ENCODE results near the gene RRAD. TPM values are rescaled to one million over a fixed set of nuclear protein-coding genes. Genes with fewer than 3 reads are reported as not detected.
A peak's percentile ranks its signal among the peaks of the same experiment; 100 is the strongest.

Gene RRAD
- total RNA-seq, 2 experiments from 2014 or later: 1.0 to 1.3 TPM

DNA sequence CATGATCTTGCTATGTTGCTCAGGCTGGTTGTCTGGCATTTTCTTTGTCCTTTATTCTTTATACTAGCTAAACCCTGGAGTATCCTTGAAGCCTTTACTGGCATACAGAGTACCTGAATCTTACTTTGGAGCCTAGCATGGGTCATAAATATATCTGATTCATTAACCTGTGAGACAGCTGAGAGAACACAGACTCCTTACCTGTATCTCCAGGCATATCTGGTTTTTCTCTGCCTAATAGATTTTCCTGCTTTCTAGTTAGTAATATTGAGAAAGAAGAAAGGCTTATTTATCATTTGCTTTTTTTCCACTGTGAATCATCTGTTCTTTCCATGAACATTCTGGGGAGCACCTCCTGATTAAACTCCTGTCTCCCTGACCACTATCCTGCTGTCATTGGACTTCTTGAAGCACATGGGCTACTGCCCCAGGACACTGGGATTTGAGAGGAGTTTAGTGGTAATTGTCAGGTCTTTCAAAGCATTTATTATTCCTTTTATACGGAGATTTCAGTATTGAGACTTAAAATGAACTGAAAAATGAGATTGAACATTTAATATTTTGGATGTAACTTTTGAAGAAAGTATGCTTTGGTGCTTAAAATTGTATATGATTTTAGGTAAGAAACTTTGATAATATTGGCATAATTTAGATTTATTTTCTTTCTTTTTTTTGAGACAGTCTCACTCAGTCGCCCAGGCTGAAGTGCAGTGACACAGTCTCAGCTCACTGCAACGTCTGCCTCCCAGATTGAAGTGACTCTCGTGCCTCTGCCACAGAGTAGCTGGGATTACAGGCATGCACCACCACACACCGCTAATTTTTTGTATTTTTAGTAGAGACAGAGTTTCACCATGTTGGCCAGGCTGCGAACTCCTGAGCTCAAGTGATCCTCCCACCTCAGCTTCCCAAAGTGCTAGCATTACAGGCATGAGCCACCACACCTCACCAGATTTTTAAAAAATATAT lies 36.4 kb downstream of the RRAD start:
- Mint-ChIP-seq H3K4me1 (peaks cover 41% of the 10 kb centered on the region), H3K27ac (no peak overlapping the region), H3K27me3 (no peaks in the 10 kb centered on the region), H3K4me3 (no peak overlapping the region), H3K9me3 (no peaks in the 10 kb centered on the region), H3K36me3 (ENCODE audit: low read depth) (peaks cover 40% of the 10 kb centered on the region)
- CTCF ChIA-PET: interaction anchor here (0.6 to 1.7 kb wide), 2 partner anchors 40 to 145 kb away, joined by 4 to 5 read pairs; no protein-coding TSS in a partner anchor
- no peak for DNase-seq
- POLR2A ChIA-PET: interaction anchor here (0.7 to 2.0 kb wide), 3 partner anchors 8 to 16 kb away, joined by 3 to 6 read pairs (median 4); no protein-coding TSS in a partner anchor

DNA sequence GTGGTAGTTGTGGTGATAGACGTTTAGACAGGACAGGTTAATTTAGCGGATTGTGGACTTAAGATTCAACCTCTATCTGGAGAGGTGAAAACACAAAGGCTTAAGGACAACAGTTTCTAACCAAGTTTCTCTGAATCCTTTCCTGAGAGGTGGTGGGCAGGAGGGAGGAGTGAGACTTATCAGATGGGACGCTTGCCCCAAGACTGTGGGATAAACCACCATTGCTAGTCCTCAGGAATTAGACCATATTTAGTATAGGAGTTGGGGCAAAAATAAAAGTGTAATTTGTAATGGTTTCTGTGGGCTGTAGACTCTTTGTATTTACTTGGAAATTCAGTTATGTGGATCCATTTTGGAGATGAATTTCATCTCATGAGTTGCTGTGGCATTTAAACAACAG lies 38.4 kb downstream of the RRAD start:
- Mint-ChIP-seq H3K27me3 (no peaks in the 10 kb centered on the region), H3K36me3 (ENCODE audit: low read depth) (peaks cover 40% of the 10 kb centered on the region), H3K9me3 (no peaks in the 10 kb centered on the region), H3K27ac (no peak overlapping the region), H3K4me1 (peaks cover 37% of the 10 kb centered on the region), H3K4me3 (no peak overlapping the region)
- no peak for DNase-seq
- ChIA-PET CTCF (interaction anchor here (1.3 kb wide), 1 partner anchor 19 kb away, joined by 6 read pairs; no protein-coding TSS in a partner anchor), POLR2A (no interaction called here)

DNA sequence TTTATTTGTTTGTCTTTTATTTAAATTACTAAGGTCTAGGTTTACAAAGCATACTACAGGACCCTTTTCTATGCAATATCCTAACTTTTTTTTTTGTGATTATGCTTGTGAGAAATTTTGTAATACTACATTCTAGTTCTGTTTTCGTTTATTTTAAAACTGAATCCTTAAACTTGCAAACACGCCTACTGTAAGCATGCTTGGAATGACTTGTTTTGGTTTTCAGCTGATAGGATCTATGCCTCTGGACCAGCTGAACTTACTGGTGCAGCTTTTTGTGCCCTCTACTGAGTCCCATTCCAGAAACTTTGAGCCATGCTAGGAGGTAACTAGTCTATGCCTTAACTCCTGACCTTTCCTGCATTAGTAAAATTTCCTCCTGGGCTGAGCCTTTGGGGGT lies 39.0 kb downstream of the RRAD start:
- H3K27ac Mint-ChIP-seq: no peak overlapping the region
- peaks cover 43% of the 10 kb centered on the region for H3K4me1 Mint-ChIP-seq
- DNase-seq: no peak
- H3K9me3 Mint-ChIP-seq: no peaks in the 10 kb centered on the region
- H3K27me3 Mint-ChIP-seq: no peaks in the 10 kb centered on the region
- POLR2A ChIA-PET: interaction anchor here (1.1 kb wide), 1 partner anchor 542 kb away, joined by 3 read pairs; no protein-coding TSS in a partner anchor
- no peak overlapping the region for H3K4me3 Mint-ChIP-seq
- CTCF ChIA-PET: interaction anchor here (1.3 to 1.7 kb wide), 3 partner anchors 9 to 19 kb away, joined by 4 to 7 read pairs (median 6); no protein-coding TSS in a partner anchor
- H3K36me3 Mint-ChIP-seq (ENCODE audit: low read depth): peaks cover 38% of the 10 kb centered on the region

DNA sequence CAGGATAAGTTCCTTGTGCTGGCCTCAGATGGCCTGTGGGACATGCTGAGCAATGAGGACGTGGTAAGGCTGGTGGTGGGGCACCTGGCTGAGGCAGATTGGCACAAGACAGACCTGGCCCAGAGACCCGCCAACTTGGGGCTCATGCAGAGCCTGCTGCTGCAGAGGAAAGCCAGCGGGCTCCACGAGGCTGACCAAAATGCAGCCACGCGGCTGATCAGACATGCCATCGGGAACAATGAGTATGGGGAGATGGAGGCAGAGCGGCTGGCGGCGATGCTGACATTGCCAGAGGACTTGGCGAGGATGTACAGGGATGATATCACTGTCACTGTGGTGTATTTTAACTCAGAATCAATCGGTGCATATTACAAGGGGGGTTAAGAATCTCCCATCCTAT lies 39.8 kb downstream of the RRAD start:
- Mint-ChIP-seq H3K4me3 (no peak overlapping the region), H3K9me3 (no peaks in the 10 kb centered on the region), H3K4me1 (peaks cover 43% of the 10 kb centered on the region), H3K36me3 (ENCODE audit: low read depth) (peaks cover 35% of the 10 kb centered on the region), H3K27me3 (no peaks in the 10 kb centered on the region), H3K27ac (no peak overlapping the region)
- CTCF ChIA-PET: interaction anchor here (1.3 to 1.7 kb wide), 2 partner anchors 10 to 17 kb away, joined by 4 to 7 read pairs; no protein-coding TSS in a partner anchor
- no peak for DNase-seq
- POLR2A ChIA-PET: interaction anchor here (1.1 kb wide), 1 partner anchor 543 kb away, joined by 3 read pairs; no protein-coding TSS in a partner anchor

DNA sequence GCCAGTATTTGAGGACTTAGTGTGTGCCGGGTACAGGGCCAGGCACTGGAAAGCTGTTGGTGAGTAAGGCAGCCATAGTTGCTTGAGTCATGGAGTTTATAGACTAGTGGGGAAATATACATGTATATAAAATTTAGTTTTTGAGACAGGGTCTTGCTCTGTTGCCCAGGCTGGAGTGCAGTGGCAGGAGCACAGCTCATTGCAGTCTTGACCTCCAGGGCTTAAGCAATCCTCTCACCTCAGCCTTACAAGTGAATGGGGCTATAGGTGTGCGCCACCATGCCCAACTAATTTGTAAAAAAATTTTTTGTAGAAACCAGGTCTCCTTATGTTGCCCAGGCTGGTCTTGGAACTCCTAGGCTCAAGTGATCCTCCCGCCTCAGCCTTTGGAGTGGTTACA lies 42.6 kb downstream of the RRAD start:
- H3K27me3 Mint-ChIP-seq: no peaks in the 10 kb centered on the region
- no peak overlapping the region for H3K4me3 Mint-ChIP-seq
- CTCF ChIA-PET: interaction anchor here (1.3 to 4.3 kb wide), 7 partner anchors 10 to 52 kb away, joined by 3 to 35 read pairs (median 13); partner anchors contain the start of gene NAE1
- DNase-seq: no peak
- H3K36me3 Mint-ChIP-seq (ENCODE audit: low read depth): peaks cover 26% of the 10 kb centered on the region
- POLR2A ChIA-PET: interaction anchor here (0.9 kb wide), 1 partner anchor 52 kb away, joined by 4 read pairs; the partner anchor contains the start of gene NAE1
- no peaks in the 10 kb centered on the region for H3K9me3 Mint-ChIP-seq
- no peak overlapping the region for H3K27ac Mint-ChIP-seq
- H3K4me1 Mint-ChIP-seq: peaks cover 60% of the 10 kb centered on the region

DNA sequence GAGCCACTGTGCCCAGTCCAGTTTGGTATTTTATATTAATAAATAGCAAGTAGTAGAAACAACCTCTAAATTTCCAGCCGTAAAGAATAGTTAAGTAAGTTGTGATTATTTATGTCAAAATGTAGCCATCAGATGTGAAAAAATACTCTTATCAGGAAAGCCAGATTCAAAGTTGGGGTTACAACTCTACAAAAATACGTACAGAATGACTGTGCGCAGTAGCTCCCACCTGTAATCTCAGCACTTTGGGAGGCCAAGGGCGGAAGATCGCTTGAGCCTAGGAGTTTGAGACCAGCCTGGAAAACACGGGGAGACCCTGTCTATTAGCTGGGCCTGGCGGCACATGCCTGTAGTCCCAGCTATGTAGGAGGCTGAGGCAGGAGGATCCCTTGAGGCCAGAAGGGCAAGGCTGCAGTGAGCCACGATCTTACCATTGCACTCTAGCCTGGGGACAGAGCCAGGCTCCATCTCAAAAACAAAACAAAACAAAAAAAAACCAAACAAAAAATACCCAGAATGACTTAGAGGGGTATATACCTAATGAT lies 43.3 kb downstream of the RRAD start:
- ChIA-PET POLR2A (interaction anchor here (0.9 to 1.8 kb wide), 5 partner anchors 8 to 51 kb away, joined by 3 to 6 read pairs (median 4); partner anchors contain the start of gene NAE1), CTCF (interaction anchor here (1.3 to 4.3 kb wide), 9 partner anchors 9 to 65 kb away, joined by 3 to 35 read pairs (median 8); partner anchors contain the start of gene NAE1)
- no peaks in the 10 kb centered on the region for H3K9me3 Mint-ChIP-seq
- peak overlapping the region; percentile 98 for H3K4me3 Mint-ChIP-seq
- H3K4me1 Mint-ChIP-seq: peaks cover 55% of the 10 kb centered on the region
- no peak overlapping the region for H3K27ac Mint-ChIP-seq
- no peak for DNase-seq
- H3K36me3 Mint-ChIP-seq (ENCODE audit: low read depth): peaks cover 26% of the 10 kb centered on the region
- H3K27me3 Mint-ChIP-seq: no peaks in the 10 kb centered on the region

DNA sequence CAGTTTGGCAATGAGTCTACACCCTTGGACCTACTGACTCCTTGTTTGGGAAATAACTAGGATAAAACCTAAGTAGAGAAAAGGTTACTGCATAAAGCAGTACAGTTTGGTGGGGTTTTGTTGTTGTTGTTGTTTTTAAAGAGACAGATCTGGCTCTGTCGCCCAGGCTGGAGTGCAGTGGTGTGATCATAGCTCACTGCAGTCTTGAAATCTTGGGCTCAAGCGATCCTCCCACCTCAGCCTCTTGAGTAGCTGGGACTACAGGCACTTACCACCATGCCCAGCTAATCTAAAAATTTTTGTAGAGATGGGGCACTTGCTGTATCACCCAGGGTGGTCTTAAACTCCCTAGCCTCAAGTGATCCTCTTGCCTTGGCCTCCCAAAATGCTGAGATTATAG lies 43.8 kb downstream of the RRAD start:
- ChIA-PET POLR2A (interaction anchor here (1.1 to 1.8 kb wide), 5 partner anchors 8 to 131 kb away, joined by 3 to 6 read pairs (median 4); partner anchors contain the start of gene DYNC1LI2), CTCF (interaction anchor here (1.3 to 4.3 kb wide), 12 partner anchors 9 to 231 kb away, joined by 3 to 35 read pairs (median 8); partner anchors contain the start of gene NAE1)
- peaks cover 52% of the 10 kb centered on the region for H3K4me1 Mint-ChIP-seq
- DNase-seq: no peak
- H3K27me3 Mint-ChIP-seq: no peaks in the 10 kb centered on the region
- H3K9me3 Mint-ChIP-seq: no peaks in the 10 kb centered on the region
- peak overlapping the region; percentile 98 for H3K4me3 Mint-ChIP-seq
- H3K27ac Mint-ChIP-seq: no peak overlapping the region
- H3K36me3 Mint-ChIP-seq (ENCODE audit: low read depth): peaks cover 24% of the 10 kb centered on the region

DNA sequence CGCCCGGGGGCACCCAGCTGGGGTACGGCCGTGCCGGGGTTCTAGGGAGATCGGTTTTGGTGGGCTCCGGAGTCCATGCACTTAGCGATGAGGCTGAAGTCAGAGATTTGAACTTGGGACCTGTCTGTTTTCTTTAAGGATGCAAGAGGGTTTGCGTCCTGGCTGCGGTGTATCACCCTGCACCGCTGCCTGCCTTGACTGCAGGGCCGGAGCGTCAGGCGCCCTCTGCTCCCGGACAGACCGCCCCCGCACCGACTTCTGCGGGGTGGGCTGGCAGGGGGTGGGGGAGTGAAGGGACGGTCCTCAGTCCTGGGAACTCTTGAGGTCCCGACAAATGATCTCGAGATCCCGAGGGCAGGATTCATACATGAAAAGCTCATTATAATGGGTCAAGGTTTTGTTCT lies 44.3 kb downstream of the RRAD start:
- DNase-seq: no peak
- peaks cover 54% of the 10 kb centered on the region for H3K4me1 Mint-ChIP-seq
- H3K9me3 Mint-ChIP-seq: peaks cover 3% of the 10 kb centered on the region
- ChIA-PET POLR2A (interaction anchor here (0.8 to 1.9 kb wide), 13 partner anchors 9 to 282 kb away, joined by 3 to 10 read pairs (median 4); partner anchors contain the start of genes CIAO2B, DYNC1LI2 and NAE1), CTCF (interaction anchor here (1.2 to 4.3 kb wide), 11 partner anchors 8 to 230 kb away, joined by 3 to 35 read pairs (median 8); partner anchors contain the start of genes DYNC1LI2 and NAE1)
- peak overlapping the region; percentile 98 for H3K4me3 Mint-ChIP-seq
- H3K36me3 Mint-ChIP-seq (ENCODE audit: low read depth): peaks cover 26% of the 10 kb centered on the region
- H3K27ac Mint-ChIP-seq: peak overlapping the region; percentile 16
- no peaks in the 10 kb centered on the region for H3K27me3 Mint-ChIP-seq

DNA sequence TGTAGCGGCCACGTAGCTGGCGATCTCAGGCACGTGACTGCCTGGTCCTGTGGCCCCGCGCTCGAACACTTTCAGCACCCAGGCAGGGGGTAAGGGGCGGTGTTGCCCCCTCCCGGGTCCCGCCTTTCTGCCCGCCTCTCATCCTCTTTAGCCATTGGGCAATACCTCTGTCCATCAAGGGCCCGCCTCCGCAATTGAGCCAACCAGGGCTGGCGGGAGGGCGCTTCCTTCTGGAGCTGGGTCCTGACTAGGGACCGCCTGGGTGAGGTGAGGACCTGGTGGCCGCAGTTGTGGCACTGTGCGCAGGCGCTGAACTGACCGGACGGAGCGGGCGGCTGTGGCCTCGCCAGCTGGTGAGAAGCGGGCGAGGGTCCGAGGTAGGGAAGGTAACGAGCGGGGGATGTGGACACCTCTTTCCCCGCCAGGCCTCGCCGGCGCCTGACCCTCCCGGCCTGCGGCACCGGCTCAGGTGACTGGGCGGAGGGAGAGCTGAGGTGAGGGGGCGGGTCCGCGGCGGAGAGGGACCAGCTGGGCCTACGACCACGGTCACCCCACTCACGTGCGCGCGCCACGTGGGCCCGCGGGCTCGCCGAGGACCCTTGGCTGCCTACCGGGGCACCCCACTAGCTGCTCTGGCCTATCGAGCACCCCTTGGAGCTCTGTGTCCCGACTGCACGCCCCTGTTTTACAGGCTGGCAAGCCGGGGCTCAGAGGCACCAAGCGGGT lies 44.9 kb downstream of the RRAD start, which contains the start of gene PDP2:
Gene PDP2, plus strand, starts transcription at position 228 of the 726 bp plus-strand sequence. CDS start 3,770 bp downstream, outside the sequence.
- Mint-ChIP-seq H3K9me3 (peaks cover 3% of the 10 kb centered on the region), H3K27ac (peak within 1 kb of the TSS; percentile 89), H3K27me3 (no peaks in the 10 kb centered on the region), H3K4me1 (peaks cover 54% of the 10 kb centered on the region), H3K4me3 (peak within 1 kb of the TSS; percentile 98), H3K36me3 (ENCODE audit: low read depth) (peaks cover 23% of the 10 kb centered on the region)
- POLR2A ChIA-PET: interaction anchor here (0.8 to 1.9 kb wide), 13 partner anchors 8 to 283 kb away, joined by 3 to 10 read pairs (median 4); partner anchors contain the start of genes CIAO2B, DYNC1LI2 and NAE1
- DNase-seq: peak; percentile 93
- CTCF ChIA-PET: interaction anchor here (1.2 to 4.3 kb wide), 11 partner anchors 8 to 230 kb away, joined by 3 to 35 read pairs (median 8); partner anchors contain the start of genes DYNC1LI2 and NAE1

DNA sequence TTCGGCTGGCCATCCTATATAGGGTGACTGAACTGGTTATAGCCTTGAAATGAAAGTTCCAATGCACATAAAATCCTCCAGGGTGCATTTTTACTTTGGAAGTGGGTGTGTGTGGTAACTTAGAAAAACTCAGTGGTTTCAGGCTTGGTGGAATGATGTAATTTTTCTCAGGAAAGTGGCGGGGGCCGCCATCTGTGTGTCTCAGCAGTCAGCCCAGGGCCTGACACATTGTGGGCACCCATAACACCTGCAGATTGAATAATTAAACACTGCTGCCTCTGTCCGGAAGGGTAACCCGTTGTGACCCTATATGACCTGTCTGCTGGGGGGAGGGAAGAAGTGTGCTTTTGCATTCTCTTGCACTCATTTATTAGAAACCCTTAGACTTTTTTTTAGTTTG lies 47.3 kb downstream of the RRAD start:
- Mint-ChIP-seq H3K27ac (peak overlapping the region; percentile 64), H3K9me3 (peaks cover 3% of the 10 kb centered on the region), H3K36me3 (ENCODE audit: low read depth) (peaks cover 9% of the 10 kb centered on the region), H3K4me1 (peaks cover 65% of the 10 kb centered on the region), H3K27me3 (no peaks in the 10 kb centered on the region), H3K4me3 (no peak overlapping the region)
- CTCF ChIA-PET: interaction anchor here (0.7 to 1.5 kb wide), 2 partner anchors 10 to 47 kb away, joined by 3 to 6 read pairs; partner anchors contain the start of gene NAE1
- DNase-seq: peak; percentile 57
- POLR2A ChIA-PET: no interaction called here

DNA sequence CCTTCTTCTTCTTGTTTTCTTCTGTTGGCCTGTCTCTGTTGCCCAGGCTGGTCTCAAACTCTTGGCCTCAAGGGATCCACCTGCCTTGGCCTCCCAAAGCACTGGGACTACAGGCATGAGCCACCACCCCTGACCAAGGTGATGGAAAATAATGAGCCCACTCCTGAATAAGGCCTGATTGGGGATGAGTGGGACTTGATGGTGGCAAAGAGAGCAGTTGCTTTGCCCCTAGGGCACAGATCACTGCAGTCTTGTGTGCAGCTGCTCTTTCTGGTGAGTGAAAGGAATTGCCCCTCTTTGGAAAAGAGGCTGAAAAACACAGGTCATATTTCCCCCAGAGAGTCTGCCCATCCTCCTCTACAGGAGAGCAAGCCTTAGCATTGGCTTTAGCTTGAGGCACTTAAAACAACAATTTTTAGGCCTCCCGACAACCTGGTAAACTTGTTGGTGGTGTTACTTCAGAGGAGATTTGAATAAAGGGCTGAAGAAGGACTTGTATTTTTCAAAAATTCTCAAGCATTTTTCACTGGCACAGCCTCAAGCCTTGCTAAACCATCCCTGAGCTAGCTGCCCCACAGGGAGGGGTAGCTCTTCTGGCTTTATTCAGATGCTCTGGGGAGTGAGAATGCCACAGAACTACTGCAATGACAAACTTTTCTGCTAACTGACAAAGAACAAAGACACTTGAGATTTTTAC lies 51.1 kb downstream of the RRAD start:
- ChIA-PET POLR2A (interaction anchor here (1.2 to 4.0 kb wide), 7 partner anchors 14 to 311 kb away, joined by 3 to 37 read pairs (median 4); partner anchors contain the start of genes CIAO2B, CMTM3 and NAE1), CTCF (interaction anchor here (0.7 to 2.3 kb wide), 8 partner anchors 12 to 687 kb away, joined by 3 to 27 read pairs (median 4); partner anchors contain the start of gene NAE1)
- peaks cover 58% of the 10 kb centered on the region for H3K4me1 Mint-ChIP-seq
- peak overlapping the region; percentile 97 for H3K27ac Mint-ChIP-seq
- no peaks in the 10 kb centered on the region for H3K27me3 Mint-ChIP-seq
- peaks cover 7% of the 10 kb centered on the region for H3K36me3 Mint-ChIP-seq (ENCODE audit: low read depth)
- DNase-seq: peak; percentile 40
- peaks cover 3% of the 10 kb centered on the region for H3K9me3 Mint-ChIP-seq
- peak overlapping the region; percentile 37 for H3K4me3 Mint-ChIP-seq

Data from activated CD4-positive, alpha-beta memory T cell treated with anti-CD3 and anti-CD28 coated beads, Interleukin-2, amount 10 ng/mL, durations not matched to agents 7 days and 5 days (primary cell).